H1 (cell line): ENCODE results near the gene ID1.

Source experiments
- BCL11A ChIP-seq, 2 experiments: IDR thresholded peaks; one replicate each; pipeline ENCODE4 v1.6.1; 2011; ENCODE audit warnings: low read depth in 2 of 2, low read length in 2 of 2, mild to moderate bottlenecking in 2 of 2
- CEBPB ChIP-seq: IDR thresholded peaks from 2 replicates; pipeline ENCODE4 v1.6.1; 2012; ENCODE audit warnings: low read depth, low read length
- CREB1 ChIP-seq: IDR thresholded peaks from 2 replicates; pipeline ENCODE4 v1.6.1; 2012; ENCODE audit warnings: inconsistent platforms
- EGR1 ChIP-seq: IDR thresholded peaks from 2 replicates; pipeline ENCODE4 v1.6.1; 2011; ENCODE audit warnings: low read depth, low read length, borderline replicate concordance
- EP300 ChIP-seq, 2 experiments: IDR thresholded peaks; 1 replicate in 1 of 2; 2 replicates in 1 of 2; pipeline ENCODE4 v1.6.1; 2011 to 2012; ENCODE audit warnings: low read depth in 2 of 2, low read length in 2 of 2, mild to moderate bottlenecking in 2 of 2, borderline replicate concordance in 1 of 2, inconsistent platforms in 1 of 2, moderate library complexity in 1 of 2
- EZH2 ChIP-seq: fragments of 200-600 bp; sonication (generic); IDR thresholded peaks from 2 replicates; pipeline ENCODE4 v1.7.1; 2012; ENCODE audit warnings: low read depth, mild to moderate bottlenecking, moderate library complexity, low read length, inconsistent platforms; ENCODE audit not compliant: severe bottlenecking
- POLR2AphosphoS5 ChIP-seq: IDR thresholded peaks from 2 replicates; pipeline ENCODE4 v1.6.1; 2011; ENCODE audit warnings: low read depth, low read length
- RFX5 ChIP-seq: IDR thresholded peaks from 2 replicates; pipeline ENCODE4 v1.6.1; 2011; ENCODE audit warnings: low read depth, low read length, improper control_type of control experiment, borderline replicate concordance
- SUZ12 ChIP-seq: fragments of 200-600 bp; sonication (generic); IDR thresholded peaks from 2 replicates; pipeline ENCODE4 v1.6.1; 2012; ENCODE audit warnings: mild to moderate bottlenecking, inconsistent platforms, low read length, moderate library complexity, mixed read lengths
- TAF1 ChIP-seq: IDR thresholded peaks from 2 replicates; pipeline ENCODE4 v1.6.1; 2011; ENCODE audit warnings: mild to moderate bottlenecking, low read depth, low read length
- TAF7 ChIP-seq: optimal IDR thresholded peaks from 2 replicates; pipeline ENCODE3; 2011; ENCODE audit warnings: low read depth, mild to moderate bottlenecking, inconsistent platforms, low read length, moderate library complexity, borderline replicate concordance
- TF ChIP-seq, protein P1 (sequence below), 3 experiments: IDR thresholded peaks; 1 replicate in 2 of 3; 2 replicates in 1 of 3; pipeline versions ENCODE4 v1.5.1 to v1.6.1; 2011; ENCODE audit warnings: low read length in 3 of 3, mild to moderate bottlenecking in 3 of 3, inconsistent platforms in 2 of 3, low read depth in 1 of 3, moderate library complexity in 1 of 3; ENCODE audit not compliant: insufficient read depth in 1 of 3; ENCODE audit errors: control extremely low read depth in 1 of 3
- TF ChIP-seq, protein P2 (sequence below): IDR thresholded peaks from 2 replicates; pipeline ENCODE4 v1.6.1; 2011; ENCODE audit warnings: low read length, improper control_type of control experiment

DNA sequence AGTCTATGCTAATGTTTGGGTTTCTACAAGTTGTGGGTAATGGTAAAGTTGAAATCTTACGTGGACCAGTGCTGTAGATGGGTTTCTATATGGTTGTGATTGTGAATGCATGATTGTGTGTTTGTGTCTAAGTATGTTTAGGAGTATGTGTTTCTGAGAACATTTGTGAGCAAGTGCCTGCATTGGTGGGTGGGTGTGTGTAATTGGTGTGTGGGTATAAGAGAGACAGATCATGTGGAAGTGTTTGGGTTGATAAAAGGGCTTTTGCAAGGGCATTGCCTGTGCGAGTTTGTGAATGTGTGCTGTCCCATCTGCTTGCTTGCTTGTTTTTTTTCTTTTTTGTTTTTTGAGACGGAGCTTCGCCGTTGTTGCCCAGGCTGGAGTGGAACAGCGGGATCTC is 25.8 kb upstream of the ID1 start:
- no peak for TF ChIP-seq POLR2AphosphoS5
- TF ChIP-seq, protein P1, sequence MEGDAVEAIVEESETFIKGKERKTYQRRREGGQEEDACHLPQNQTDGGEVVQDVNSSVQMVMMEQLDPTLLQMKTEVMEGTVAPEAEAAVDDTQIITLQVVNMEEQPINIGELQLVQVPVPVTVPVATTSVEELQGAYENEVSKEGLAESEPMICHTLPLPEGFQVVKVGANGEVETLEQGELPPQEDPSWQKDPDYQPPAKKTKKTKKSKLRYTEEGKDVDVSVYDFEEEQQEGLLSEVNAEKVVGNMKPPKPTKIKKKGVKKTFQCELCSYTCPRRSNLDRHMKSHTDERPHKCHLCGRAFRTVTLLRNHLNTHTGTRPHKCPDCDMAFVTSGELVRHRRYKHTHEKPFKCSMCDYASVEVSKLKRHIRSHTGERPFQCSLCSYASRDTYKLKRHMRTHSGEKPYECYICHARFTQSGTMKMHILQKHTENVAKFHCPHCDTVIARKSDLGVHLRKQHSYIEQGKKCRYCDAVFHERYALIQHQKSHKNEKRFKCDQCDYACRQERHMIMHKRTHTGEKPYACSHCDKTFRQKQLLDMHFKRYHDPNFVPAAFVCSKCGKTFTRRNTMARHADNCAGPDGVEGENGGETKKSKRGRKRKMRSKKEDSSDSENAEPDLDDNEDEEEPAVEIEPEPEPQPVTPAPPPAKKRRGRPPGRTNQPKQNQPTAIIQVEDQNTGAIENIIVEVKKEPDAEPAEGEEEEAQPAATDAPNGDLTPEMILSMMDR (IDR thresholded peaks at IDR 0.05; ENCODE audit: control extremely low read depth in 1 of 3, insufficient read depth in 1 of 3, low read depth in 1 of 3, low read length in 3 of 3) = no peak
- TF ChIP-seq BCL11A (IDR thresholded peaks at IDR 0.05; ENCODE audit: low read depth in 2 of 2, low read length in 2 of 2) = no peak
- TF ChIP-seq SUZ12 = no peak
- no peak for TF ChIP-seq TAF7
- TF ChIP-seq, protein P2, sequence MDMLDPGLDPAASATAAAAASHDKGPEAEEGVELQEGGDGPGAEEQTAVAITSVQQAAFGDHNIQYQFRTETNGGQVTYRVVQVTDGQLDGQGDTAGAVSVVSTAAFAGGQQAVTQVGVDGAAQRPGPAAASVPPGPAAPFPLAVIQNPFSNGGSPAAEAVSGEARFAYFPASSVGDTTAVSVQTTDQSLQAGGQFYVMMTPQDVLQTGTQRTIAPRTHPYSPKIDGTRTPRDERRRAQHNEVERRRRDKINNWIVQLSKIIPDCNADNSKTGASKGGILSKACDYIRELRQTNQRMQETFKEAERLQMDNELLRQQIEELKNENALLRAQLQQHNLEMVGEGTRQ = no peak
- TF ChIP-seq RFX5 = no peak
- TF ChIP-seq TAF1 = no peak
- TF ChIP-seq EGR1 = no peak
- TF ChIP-seq CEBPB = no peak
- no peak for TF ChIP-seq EP300 (IDR thresholded peaks at IDR 0.05; ENCODE audit: borderline replicate concordance in 1 of 2, low read depth in 2 of 2, low read length in 2 of 2)
- TF ChIP-seq EZH2 = no peak
- no peak for TF ChIP-seq CREB1
